ENCODE results near the gene RASAL1. TPM values are rescaled to one million over a fixed set of nuclear protein-coding genes. Genes with fewer than 3 reads are reported as not detected.

The RASAL1 gene
- polyA plus RNA-seq, 3 donors, result not detected

GRCh38 chr12:113158439-113159203 is 23.1 kb upstream of the RASAL1 start:
- Histone ChIP-seq H3K4me2 (replicated peaks; ENCODE audit: extremely low read depth, low read length, poor library complexity, severe bottlenecking) (no peak overlapping the region), H3K79me2 (ENCODE audit: insufficient read depth, low read length) (no peaks in the 10 kb centered on the region), H4K20me1 (ENCODE audit: insufficient read depth, low read length) (no peaks in the 10 kb centered on the region), H3K9ac (ENCODE audit: insufficient read depth, low read length, poor library complexity, severe bottlenecking) (no peak overlapping the region), H2AFZ (ENCODE audit: insufficient read depth, low read depth, low read length, poor library complexity, severe bottlenecking) (no peak overlapping the region), H3K36me3 (replicated peaks in 1 of 2; ENCODE audit: control insufficient read depth in 1 of 2, insufficient read depth in 2 of 2, low read length in 2 of 2) (peaks cover 58 to 63% of the 10 kb centered on the region in 2 donors), H3K4me3 (replicated peaks in 1 of 3; ENCODE audit: low read depth in 2 of 3, low read length in 3 of 3) (no peak overlapping the region), H3K9me3 (replicated peaks in 1 of 2; ENCODE audit: control insufficient read depth in 1 of 2, insufficient read depth in 1 of 2, low read length in 2 of 2) (peaks cover 0 to 15% of the 10 kb centered on the region in 2 donors), H3K27me3 (ENCODE audit: control insufficient read depth in 2 of 2, insufficient read depth in 2 of 2, low read length in 2 of 2) (peaks cover 15 to 25% of the 10 kb centered on the region in 2 donors), H3K27ac (ENCODE audit: low read depth in 1 of 2, low read length in 2 of 2) (no peak overlapping the region), H3K4me1 (ENCODE audit: control insufficient read depth in 1 of 2, insufficient read depth in 2 of 2, low read length in 2 of 2) (peaks cover 3 to 19% of the 10 kb centered on the region in 2 donors)
- TF ChIP-seq, protein P1, sequence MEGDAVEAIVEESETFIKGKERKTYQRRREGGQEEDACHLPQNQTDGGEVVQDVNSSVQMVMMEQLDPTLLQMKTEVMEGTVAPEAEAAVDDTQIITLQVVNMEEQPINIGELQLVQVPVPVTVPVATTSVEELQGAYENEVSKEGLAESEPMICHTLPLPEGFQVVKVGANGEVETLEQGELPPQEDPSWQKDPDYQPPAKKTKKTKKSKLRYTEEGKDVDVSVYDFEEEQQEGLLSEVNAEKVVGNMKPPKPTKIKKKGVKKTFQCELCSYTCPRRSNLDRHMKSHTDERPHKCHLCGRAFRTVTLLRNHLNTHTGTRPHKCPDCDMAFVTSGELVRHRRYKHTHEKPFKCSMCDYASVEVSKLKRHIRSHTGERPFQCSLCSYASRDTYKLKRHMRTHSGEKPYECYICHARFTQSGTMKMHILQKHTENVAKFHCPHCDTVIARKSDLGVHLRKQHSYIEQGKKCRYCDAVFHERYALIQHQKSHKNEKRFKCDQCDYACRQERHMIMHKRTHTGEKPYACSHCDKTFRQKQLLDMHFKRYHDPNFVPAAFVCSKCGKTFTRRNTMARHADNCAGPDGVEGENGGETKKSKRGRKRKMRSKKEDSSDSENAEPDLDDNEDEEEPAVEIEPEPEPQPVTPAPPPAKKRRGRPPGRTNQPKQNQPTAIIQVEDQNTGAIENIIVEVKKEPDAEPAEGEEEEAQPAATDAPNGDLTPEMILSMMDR (IDR thresholded peaks at IDR 0.05), result no peak
- Mint-ChIP-seq H3K9me3 (peaks cover 0 to 6% (median 3%) of the 10 kb centered on the region in 7 donors), H3K4me1 (peaks cover 15% of the 10 kb centered on the region), H3K4me3 (no peak overlapping the region), H3K36me3 (peaks cover 67 to 68% of the 10 kb centered on the region in 2 donors), H3K27ac (peak overlapping the region in 1 of 7 donors; percentile 10), H3K27me3 (ENCODE audit: low read depth in 3 of 3) (peaks cover 24 to 31% (median 30%) of the 10 kb centered on the region in 3 donors)
- intact Hi-C loops (cut with micrococcal nuclease), result loop anchor here in 1 of 2 donors (10.0 kb wide), 1 partner anchor 274 kb away; no protein-coding TSS in a partner anchor
- over 99% methylated on average over 25 of the region's 26 CpGs for WGBS (ENCODE audit: insufficient coverage)
- DNase-seq, result no peak

GRCh38 chr12:113157218-113157859 is 21.8 kb upstream of the RASAL1 start:
- H3K9me3 Mint-ChIP-seq, result peaks cover 0 to 9% (median 4%) of the 10 kb centered on the region in 7 donors
- Histone ChIP-seq H3K79me2 (ENCODE audit: insufficient read depth, low read length) (no peaks in the 10 kb centered on the region), H3K9me3 (replicated peaks in 1 of 2; ENCODE audit: control insufficient read depth in 1 of 2, insufficient read depth in 1 of 2, low read length in 2 of 2) (peaks cover 0 to 15% of the 10 kb centered on the region in 2 donors), H4K20me1 (ENCODE audit: insufficient read depth, low read length) (no peaks in the 10 kb centered on the region), H3K4me3 (replicated peaks in 1 of 3; ENCODE audit: low read depth in 2 of 3, low read length in 3 of 3) (no peak overlapping the region), H3K27me3 (ENCODE audit: control insufficient read depth in 2 of 2, insufficient read depth in 2 of 2, low read length in 2 of 2) (peaks cover 22 to 36% of the 10 kb centered on the region in 2 donors), H3K27ac (ENCODE audit: low read depth in 1 of 2, low read length in 2 of 2) (no peak overlapping the region), H3K4me2 (replicated peaks; ENCODE audit: extremely low read depth, low read length, poor library complexity, severe bottlenecking) (no peak overlapping the region), H3K9ac (ENCODE audit: insufficient read depth, low read length, poor library complexity, severe bottlenecking) (no peak overlapping the region), H3K4me1 (ENCODE audit: control insufficient read depth in 1 of 2, insufficient read depth in 2 of 2, low read length in 2 of 2) (peaks cover 13 to 32% of the 10 kb centered on the region in 2 donors), H2AFZ (ENCODE audit: insufficient read depth, low read depth, low read length, poor library complexity, severe bottlenecking) (no peak overlapping the region), H3K36me3 (replicated peaks in 1 of 2; ENCODE audit: control insufficient read depth in 1 of 2, insufficient read depth in 2 of 2, low read length in 2 of 2) (peaks cover 45 to 50% of the 10 kb centered on the region in 2 donors)
- peaks cover 54 to 58% of the 10 kb centered on the region in 2 donors for H3K36me3 Mint-ChIP-seq
- DNase-seq, result no peak
- TF ChIP-seq, protein P1 (IDR thresholded peaks at IDR 0.05), result no peak
- intact Hi-C loops (cut with micrococcal nuclease), result loop anchor here in 1 of 2 donors (10.0 kb wide), 1 partner anchor 273 kb away; no protein-coding TSS in a partner anchor
- no peak overlapping the region for H3K4me3 Mint-ChIP-seq
- peak overlapping the region in 1 of 7 donors; percentile 11 for H3K27ac Mint-ChIP-seq
- H3K27me3 Mint-ChIP-seq (ENCODE audit: low read depth in 3 of 3), result peaks cover 37 to 44% (median 42%) of the 10 kb centered on the region in 3 donors
- 97% methylated on average over 6 of the region's 12 CpGs for WGBS (ENCODE audit: insufficient coverage)
- peaks cover 26% of the 10 kb centered on the region for H3K4me1 Mint-ChIP-seq
